GM18861 (cell line): Measurements from ENCODE around the gene UIMC1.
A peak's percentile ranks its signal among the peaks of the same experiment; 100 is the strongest.
"Not testable (repeated sequence)": the region's sequence is repeated elsewhere in the genome, so short reads cannot be mapped to it uniquely, and the experiment has no call there.

Source experiments
- ATAC-seq: cut with Tn5 transposase; IDR thresholded peaks from one replicate; pipeline ENCODE4 v1.9.1; 2021; ENCODE audit not compliant: unreplicated experiment

Gene UIMC1

GRCh38 chr5:177010153-177010552 lies 3.6 kb upstream of the UIMC1 start:
- no peak for ATAC-seq

GRCh38 chr5:177008716-177009115 lies 2.1 kb upstream of the UIMC1 start:
- ATAC-seq = no peak

- ATAC-seq = peak; percentile 48
These were observed 837 bp downstream of the UIMC1 start for GRCh38 chr5:177005619-177006264.

- ATAC-seq = no peak
These were observed 1.6 kb downstream of the UIMC1 start for GRCh38 chr5:177004961-177005360.

GRCh38 chr5:177003649-177004048 lies 2.9 kb downstream of the UIMC1 start:
- no peak for ATAC-seq

- ATAC-seq = not testable (repeated sequence)
These were observed 7.1 kb downstream of the UIMC1 start for GRCh38 chr5:176999526-176999925.

GRCh38 chr5:176998828-176999227 lies 7.8 kb downstream of the UIMC1 start:
- no peak for ATAC-seq

- ATAC-seq = no peak
These were observed 9.8 kb downstream of the UIMC1 start for GRCh38 chr5:176996780-176997179.

GRCh38 chr5:176995896-176996767 lies 10.4 kb downstream of the UIMC1 start:
- ATAC-seq = peak; percentile 62

GRCh38 chr5:176995122-176995490 lies 11.5 kb downstream of the UIMC1 start:
- ATAC-seq = no peak

GRCh38 chr5:176994460-176995121 lies 12.0 kb downstream of the UIMC1 start:
- no peak for ATAC-seq

GRCh38 chr5:176993081-176993480 lies 13.5 kb downstream of the UIMC1 start:
- not testable (repeated sequence) for ATAC-seq

GRCh38 chr5:176987583-176987982 lies 19.0 kb downstream of the UIMC1 start:
- no peak for ATAC-seq

GRCh38 chr5:176986280-176986679 lies 20.3 kb downstream of the UIMC1 start:
- no peak for ATAC-seq

- ATAC-seq = no peak
These were observed 21.1 kb downstream of the UIMC1 start for GRCh38 chr5:176985516-176985915.

GRCh38 chr5:176984176-176984575 lies 22.4 kb downstream of the UIMC1 start:
- not testable (repeated sequence) for ATAC-seq

- not testable (repeated sequence) for ATAC-seq
These were observed 23.0 kb downstream of the UIMC1 start for GRCh38 chr5:176983593-176983992.

GRCh38 chr5:176983112-176983511 lies 23.5 kb downstream of the UIMC1 start:
- not testable (repeated sequence) for ATAC-seq

- no peak for ATAC-seq
These were observed 25.8 kb downstream of the UIMC1 start for GRCh38 chr5:176980818-176981217.

- no peak for ATAC-seq
These were observed 26.9 kb downstream of the UIMC1 start for GRCh38 chr5:176979669-176980068.

- ATAC-seq = no peak
These were observed 40.9 kb downstream of the UIMC1 start for GRCh38 chr5:176965633-176966032.

- no peak for ATAC-seq
These were observed 47.5 kb downstream of the UIMC1 start for GRCh38 chr5:176959051-176959450.
